Endothelial cell (in vitro differentiated cells): ENCODE results near the gene GEMIN5. TPM values are rescaled to one million over a fixed set of nuclear protein-coding genes. Genes with fewer than 3 reads are reported as not detected.

Experiments
- DNase-seq: peaks from one replicate; pipeline ENCODE4 v3.0.0; 2021; ENCODE audit warnings: low spot score
- H3K27ac Mint-ChIP-seq: one replicate; pipeline ENCODE4 v1.8.0; 2021; ENCODE audit warnings: mixed read lengths, inconsistent platforms; ENCODE audit not compliant: unreplicated experiment
- H3K27me3 Mint-ChIP-seq: one replicate; pipeline ENCODE4 v1.8.0; 2021; ENCODE audit warnings: mild to moderate bottlenecking, moderate library complexity, mixed read lengths, inconsistent platforms; ENCODE audit not compliant: unreplicated experiment
- H3K36me3 Mint-ChIP-seq: one replicate; pipeline ENCODE4 v1.8.0; 2021; ENCODE audit warnings: mild to moderate bottlenecking, low read depth, mixed read lengths, inconsistent platforms; ENCODE audit not compliant: unreplicated experiment
- H3K4me1 Mint-ChIP-seq: one replicate; pipeline ENCODE4 v1.8.0; 2021; ENCODE audit warnings: mild to moderate bottlenecking, mixed read lengths, inconsistent platforms; ENCODE audit not compliant: unreplicated experiment
- H3K4me3 Mint-ChIP-seq: one replicate; pipeline ENCODE4 v1.8.0; 2021; ENCODE audit warnings: mild to moderate bottlenecking, mixed read lengths, inconsistent platforms; ENCODE audit not compliant: unreplicated experiment
- H3K9me3 Mint-ChIP-seq: one replicate; pipeline ENCODE4 v1.8.0; 2021; ENCODE audit warnings: mixed read lengths, inconsistent platforms; ENCODE audit not compliant: unreplicated experiment
- CTCF ChIP-seq: fragments of 200-600 bp; sonication (generic); IDR thresholded peaks from one replicate; pipeline ENCODE4 v1.5.0; 2021; ENCODE audit warnings: antibody characterized with exemption; ENCODE audit not compliant: unreplicated experiment
- total RNA-seq: library from RNA; stranded (reverse); fragmentation: NEBNext Ultra II Directional; extraction: Animal tissue kit (Norgen Biotek cat#: 25700); gene quantifications from one replicate; pipeline ENCODE4 v1.2.1, GENCODE V29; 2021; ENCODE audit not compliant: unreplicated experiment

The GEMIN5 gene
- total RNA-seq, 1 donor from 2014 or later = 16.9 TPM

DNA sequence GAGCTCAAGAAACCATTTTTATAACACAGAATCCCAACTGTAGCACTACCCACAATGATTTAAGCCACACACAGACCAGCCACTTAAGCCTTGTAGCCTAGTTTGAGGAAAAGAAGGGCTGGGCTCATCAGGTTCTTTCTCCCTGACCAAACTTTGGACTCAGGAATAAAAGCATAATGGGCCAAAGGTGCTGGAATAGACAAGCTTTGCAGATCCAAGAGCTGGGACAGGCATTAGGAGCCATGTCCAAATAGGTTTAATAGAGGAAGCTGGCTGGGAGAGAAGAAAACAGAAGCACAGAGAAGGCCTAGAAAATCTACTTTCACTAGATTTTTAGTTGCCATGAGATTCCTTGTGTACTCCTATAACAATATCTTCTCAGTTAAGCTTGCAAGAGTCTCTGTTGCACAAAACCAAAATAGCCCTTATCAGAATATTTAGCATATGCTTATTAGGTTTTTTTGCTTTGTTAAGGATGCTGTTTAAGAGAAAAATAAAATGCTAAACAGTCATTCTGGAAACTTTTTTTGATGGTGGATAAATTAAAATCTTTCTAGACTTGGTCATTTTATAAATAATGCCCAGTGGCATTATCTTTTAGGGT is 41.3 kb downstream of the GEMIN5 start:
- no peak overlapping the region for H3K4me3 Mint-ChIP-seq
- H3K27me3 Mint-ChIP-seq = no peaks in the 10 kb centered on the region
- peaks cover 16% of the 10 kb centered on the region for H3K4me1 Mint-ChIP-seq
- TF ChIP-seq CTCF = no peak
- peaks cover 28% of the 10 kb centered on the region for H3K36me3 Mint-ChIP-seq
- H3K9me3 Mint-ChIP-seq = no peaks in the 10 kb centered on the region
- H3K27ac Mint-ChIP-seq = no peak overlapping the region
- DNase-seq = no peak

DNA sequence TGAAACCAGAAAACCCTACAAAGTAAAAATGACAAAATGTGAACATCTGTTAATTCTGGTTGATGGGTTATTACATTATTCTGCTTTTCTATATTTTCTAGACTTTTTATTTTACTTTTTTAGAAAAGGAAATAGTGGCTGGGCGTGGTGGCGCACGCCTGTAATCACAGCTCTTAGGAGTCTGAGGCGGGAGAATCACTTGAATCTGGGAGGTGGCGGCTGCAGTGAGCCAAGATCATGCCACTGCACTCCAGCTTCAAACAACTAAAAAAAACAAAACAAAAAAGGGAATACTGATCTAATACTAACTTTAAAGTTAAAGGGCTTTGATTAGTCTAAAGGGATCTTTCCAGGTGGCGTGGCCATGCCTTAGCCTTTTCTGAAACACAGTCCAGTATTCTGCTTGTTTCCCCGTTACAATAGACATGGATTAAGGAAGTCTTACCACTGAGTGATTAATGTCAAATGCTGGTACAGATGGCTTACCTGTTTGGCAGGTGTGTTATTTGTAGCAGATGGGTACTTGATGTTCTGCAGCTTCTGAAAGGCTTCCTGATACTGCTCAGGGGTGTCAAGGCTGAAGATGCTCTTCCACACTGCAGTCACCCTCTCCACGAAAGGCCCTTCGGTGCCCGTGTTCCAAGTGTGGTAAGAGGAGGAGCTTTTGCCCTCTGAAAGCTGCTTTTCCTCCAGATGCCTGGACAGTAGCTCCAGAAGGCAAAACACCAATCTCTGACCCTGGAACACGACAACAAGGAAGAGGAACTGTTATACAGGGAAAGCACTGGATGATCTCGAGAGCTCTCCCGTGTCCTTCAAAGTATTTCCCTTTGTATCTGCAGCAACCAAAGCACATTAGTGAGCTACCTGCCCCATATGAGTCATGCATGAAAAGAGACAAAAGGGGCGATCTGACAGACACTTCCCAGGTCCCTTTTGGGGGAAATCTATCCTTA is 42.1 kb downstream of the GEMIN5 start:
- no peak for TF ChIP-seq CTCF
- H3K4me1 Mint-ChIP-seq = peaks cover 14% of the 10 kb centered on the region
- H3K27me3 Mint-ChIP-seq = no peaks in the 10 kb centered on the region
- H3K36me3 Mint-ChIP-seq = peaks cover 36% of the 10 kb centered on the region
- H3K9me3 Mint-ChIP-seq = no peaks in the 10 kb centered on the region
- DNase-seq = no peak
- H3K27ac Mint-ChIP-seq = no peak overlapping the region
- no peak overlapping the region for H3K4me3 Mint-ChIP-seq

- DNase-seq = no peak
- Mint-ChIP-seq H3K9me3 (no peaks in the 10 kb centered on the region), H3K27me3 (no peaks in the 10 kb centered on the region), H3K27ac (no peak overlapping the region), H3K4me3 (peak overlapping the region; percentile 48), H3K36me3 (peaks cover 44% of the 10 kb centered on the region), H3K4me1 (peaks cover 4% of the 10 kb centered on the region)
- TF ChIP-seq CTCF = no peak
Measured at GRCh38 chr5:154893381-154893780, 44.6 kb downstream of the GEMIN5 start.

- Mint-ChIP-seq H3K4me1 (peaks cover 4% of the 10 kb centered on the region), H3K9me3 (no peaks in the 10 kb centered on the region), H3K27ac (no peak overlapping the region), H3K4me3 (no peak overlapping the region), H3K27me3 (no peaks in the 10 kb centered on the region), H3K36me3 (peaks cover 51% of the 10 kb centered on the region)
- no peak for DNase-seq
- TF ChIP-seq CTCF = no peak
Measured at GRCh38 chr5:154892369-154892771, 45.6 kb downstream of the GEMIN5 start.

DNA sequence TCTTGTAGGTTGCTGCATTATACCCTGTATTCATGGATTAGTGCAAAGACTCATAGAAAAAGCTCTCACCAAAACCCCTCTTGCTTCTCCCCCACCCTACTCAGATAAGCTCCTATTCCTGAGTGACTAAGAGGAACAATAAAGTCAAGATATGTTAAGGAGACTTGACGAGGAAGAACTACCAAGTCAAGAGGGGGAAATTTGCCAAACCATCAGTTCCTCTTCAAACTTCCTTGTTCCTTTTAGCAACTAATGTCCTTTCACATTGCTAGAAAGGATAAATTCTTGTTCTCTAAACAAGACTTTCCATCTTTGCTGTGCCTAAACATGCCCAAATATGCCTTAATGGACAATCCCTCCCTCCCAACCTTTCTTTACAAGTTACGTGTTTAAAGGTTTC is 52.6 kb downstream of the GEMIN5 start:
- Mint-ChIP-seq H3K36me3 (peaks cover 83% of the 10 kb centered on the region), H3K4me1 (peaks cover 4% of the 10 kb centered on the region), H3K27ac (no peak overlapping the region), H3K27me3 (peaks cover 2% of the 10 kb centered on the region), H3K9me3 (peaks cover 16% of the 10 kb centered on the region), H3K4me3 (peak overlapping the region; percentile 23)
- TF ChIP-seq CTCF = no peak
- DNase-seq = no peak
